ENCODE measurements around the gene SETD6. TPM values are rescaled to one million over a fixed set of nuclear protein-coding genes. Genes with fewer than 3 reads are reported as not detected.
A peak's percentile ranks its signal among the peaks of the same experiment; 100 is the strongest.

SETD6 gene
- total and polyA plus RNA-seq, 9 of the 15 experiments (the other 6 are each of a cell fraction or from before 2014, with no cell fraction given) = 9.2 to 40.9 (median 19.8) TPM

DNA sequence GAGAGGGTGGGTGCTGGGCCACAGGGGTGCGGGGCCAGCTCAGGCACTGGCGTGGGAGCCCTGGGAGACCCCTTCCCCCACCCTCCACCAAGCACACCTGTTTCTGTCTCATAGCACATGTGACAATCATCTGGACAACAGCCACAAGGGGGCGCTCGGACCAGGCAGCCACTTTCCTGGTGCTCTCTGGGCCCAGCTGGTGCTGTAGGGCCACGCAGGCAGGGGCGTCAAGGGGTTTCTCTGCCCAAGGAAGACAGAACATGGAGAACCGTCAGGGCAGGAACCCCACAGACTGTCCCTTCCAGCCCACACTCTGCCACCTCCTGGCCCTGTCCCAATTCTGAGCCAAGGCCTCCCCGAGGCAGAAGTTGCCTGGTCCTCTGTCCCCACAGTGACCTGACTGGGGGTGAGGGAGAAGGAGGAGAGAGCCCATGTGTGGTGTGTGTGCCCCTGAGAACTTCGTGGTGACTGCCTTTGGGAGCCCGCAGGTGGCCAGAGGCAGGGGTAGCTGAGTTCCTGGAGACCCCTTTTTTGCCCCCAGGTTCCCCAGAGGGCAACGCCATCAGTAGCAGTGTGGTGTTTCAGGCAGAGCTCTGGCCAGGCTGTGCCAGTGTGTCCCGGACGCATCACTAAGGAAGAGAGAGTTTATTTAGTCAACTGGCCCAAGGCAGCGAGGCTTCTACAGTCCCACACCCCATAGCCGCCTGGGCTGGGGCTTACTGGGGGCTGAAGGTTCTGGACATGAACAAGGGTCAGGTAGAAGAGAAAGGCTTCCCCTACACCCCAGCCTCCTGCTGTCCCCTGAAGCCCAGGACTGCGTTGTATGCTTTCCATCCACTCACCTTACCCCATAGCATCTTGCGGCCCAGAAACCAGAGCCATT, 3.1 kb upstream of the SETD6 start (continued):
- TF ChIP-seq TFE3 (CRISPR knock-in tag; IDR thresholded peaks at IDR 0.05) (no peak), COPS2 (conservative IDR thresholded peaks at IDR 0.05) (no peak), ZNF274 (IDR thresholded peaks at IDR 0.05; ENCODE audit: borderline replicate concordance, low read depth, low read length) (no peak), HMGN3 (IDR thresholded peaks at IDR 0.05; ENCODE audit: borderline replicate concordance, extremely low read depth, insufficient read length, low read depth, low read length) (no peak), ELF2 (CRISPR knock-in tag; IDR thresholded peaks at IDR 0.05) (no peak), RBBP5 (IDR thresholded peaks at IDR 0.05; ENCODE audit: borderline replicate concordance, insufficient read depth, low read length, poor library complexity, severe bottlenecking) (no peak), GABPB1 (CRISPR knock-in tag; IDR thresholded peaks at IDR 0.05) (no peak), HNRNPLL (IDR thresholded peaks at IDR 0.05; ENCODE audit: low read depth, low read length, poor library complexity, severe bottlenecking) (no peak), ZNF57 (CRISPR knock-in tag; IDR thresholded peaks at IDR 0.05) (no peak), PHB (CRISPR knock-in tag; IDR thresholded peaks at IDR 0.05) (no peak), ZNF354B (CRISPR knock-in tag; IDR thresholded peaks at IDR 0.05) (no peak), DACH1 (IDR thresholded peaks at IDR 0.05; ENCODE audit: partially characterized antibody) (peak; percentile 26), KDM4B (IDR thresholded peaks at IDR 0.05; ENCODE audit: borderline replicate concordance in 2 of 2, low read depth in 1 of 2) (no peak), LARP7 (IDR thresholded peaks at IDR 0.05) (no peak)
- TF ChIP-seq, protein P1, sequence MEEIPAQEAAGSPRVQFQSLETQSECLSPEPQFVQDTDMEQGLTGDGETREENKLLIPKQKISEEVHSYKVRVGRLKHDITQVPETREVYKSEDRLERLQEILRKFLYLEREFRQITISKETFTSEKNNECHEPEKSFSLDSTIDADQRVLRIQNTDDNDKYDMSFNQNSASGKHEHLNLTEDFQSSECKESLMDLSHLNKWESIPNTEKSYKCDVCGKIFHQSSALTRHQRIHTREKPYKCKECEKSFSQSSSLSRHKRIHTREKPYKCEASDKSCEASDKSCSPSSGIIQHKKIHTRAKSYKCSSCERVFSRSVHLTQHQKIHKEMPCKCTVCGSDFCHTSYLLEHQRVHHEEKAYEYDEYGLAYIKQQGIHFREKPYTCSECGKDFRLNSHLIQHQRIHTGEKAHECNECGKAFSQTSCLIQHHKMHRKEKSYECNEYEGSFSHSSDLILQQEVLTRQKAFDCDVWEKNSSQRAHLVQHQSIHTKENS (CRISPR knock-in tag; IDR thresholded peaks at IDR 0.05) = no peak
- TF ChIP-seq, protein P2, sequence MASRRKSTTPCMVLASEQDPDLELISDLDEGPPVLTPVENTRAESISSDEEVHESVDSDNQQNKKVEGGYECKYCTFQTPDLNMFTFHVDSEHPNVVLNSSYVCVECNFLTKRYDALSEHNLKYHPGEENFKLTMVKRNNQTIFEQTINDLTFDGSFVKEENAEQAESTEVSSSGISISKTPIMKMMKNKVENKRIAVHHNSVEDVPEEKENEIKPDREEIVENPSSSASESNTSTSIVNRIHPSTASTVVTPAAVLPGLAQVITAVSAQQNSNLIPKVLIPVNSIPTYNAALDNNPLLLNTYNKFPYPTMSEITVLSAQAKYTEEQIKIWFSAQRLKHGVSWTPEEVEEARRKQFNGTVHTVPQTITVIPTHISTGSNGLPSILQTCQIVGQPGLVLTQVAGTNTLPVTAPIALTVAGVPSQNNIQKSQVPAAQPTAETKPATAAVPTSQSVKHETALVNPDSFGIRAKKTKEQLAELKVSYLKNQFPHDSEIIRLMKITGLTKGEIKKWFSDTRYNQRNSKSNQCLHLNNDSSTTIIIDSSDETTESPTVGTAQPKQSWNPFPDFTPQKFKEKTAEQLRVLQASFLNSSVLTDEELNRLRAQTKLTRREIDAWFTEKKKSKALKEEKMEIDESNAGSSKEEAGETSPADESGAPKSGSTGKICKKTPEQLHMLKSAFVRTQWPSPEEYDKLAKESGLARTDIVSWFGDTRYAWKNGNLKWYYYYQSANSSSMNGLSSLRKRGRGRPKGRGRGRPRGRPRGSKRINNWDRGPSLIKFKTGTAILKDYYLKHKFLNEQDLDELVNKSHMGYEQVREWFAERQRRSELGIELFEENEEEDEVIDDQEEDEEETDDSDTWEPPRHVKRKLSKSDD (conservative IDR thresholded peaks at IDR 0.05; ENCODE audit: low read length) = no peak
- TF ChIP-seq, protein P3, sequence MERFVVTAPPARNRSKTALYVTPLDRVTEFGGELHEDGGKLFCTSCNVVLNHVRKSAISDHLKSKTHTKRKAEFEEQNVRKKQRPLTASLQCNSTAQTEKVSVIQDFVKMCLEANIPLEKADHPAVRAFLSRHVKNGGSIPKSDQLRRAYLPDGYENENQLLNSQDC (CRISPR knock-in tag; IDR thresholded peaks at IDR 0.05) = no peak
- TF ChIP-seq, protein P4, sequence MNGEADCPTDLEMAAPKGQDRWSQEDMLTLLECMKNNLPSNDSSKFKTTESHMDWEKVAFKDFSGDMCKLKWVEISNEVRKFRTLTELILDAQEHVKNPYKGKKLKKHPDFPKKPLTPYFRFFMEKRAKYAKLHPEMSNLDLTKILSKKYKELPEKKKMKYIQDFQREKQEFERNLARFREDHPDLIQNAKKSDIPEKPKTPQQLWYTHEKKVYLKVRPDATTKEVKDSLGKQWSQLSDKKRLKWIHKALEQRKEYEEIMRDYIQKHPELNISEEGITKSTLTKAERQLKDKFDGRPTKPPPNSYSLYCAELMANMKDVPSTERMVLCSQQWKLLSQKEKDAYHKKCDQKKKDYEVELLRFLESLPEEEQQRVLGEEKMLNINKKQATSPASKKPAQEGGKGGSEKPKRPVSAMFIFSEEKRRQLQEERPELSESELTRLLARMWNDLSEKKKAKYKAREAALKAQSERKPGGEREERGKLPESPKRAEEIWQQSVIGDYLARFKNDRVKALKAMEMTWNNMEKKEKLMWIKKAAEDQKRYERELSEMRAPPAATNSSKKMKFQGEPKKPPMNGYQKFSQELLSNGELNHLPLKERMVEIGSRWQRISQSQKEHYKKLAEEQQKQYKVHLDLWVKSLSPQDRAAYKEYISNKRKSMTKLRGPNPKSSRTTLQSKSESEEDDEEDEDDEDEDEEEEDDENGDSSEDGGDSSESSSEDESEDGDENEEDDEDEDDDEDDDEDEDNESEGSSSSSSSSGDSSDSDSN (IDR thresholded peaks at IDR 0.05; ENCODE audit: borderline replicate concordance in 1 of 2, low read depth in 2 of 2, low read length in 2 of 2) = no peak
